GM23338 (cell line): ENCODE data around the gene SLC10A6. TPM values are rescaled to one million over a fixed set of nuclear protein-coding genes. Genes with fewer than 3 reads are reported as not detected.

Experiments
- ATAC-seq: fragments of 200-7000 bp; cut with Tn5 transposase; 3 replicates; pipeline ENCODE4 v1.9.1; 2020
- DNase-seq: peaks from one replicate; pipeline ENCODE4 v3.0.0-alpha.2; 2015; ENCODE audit warnings: low spot score
- H2AFZ ChIP-seq: fragments of 200-600 bp; sonication (generic); 2 replicates; pipeline ENCODE4 v1.8.0; 2016; ENCODE audit warnings: antibody characterized with exemption, mild to moderate bottlenecking, moderate library complexity
- H3F3A ChIP-seq: fragments of 200-600 bp; sonication (generic); replicated peaks from 2 replicates; pipeline ENCODE4 v1.8.0; 2017; ENCODE audit warnings: antibody characterized with exemption, mixed run types, low read depth
- H3K27ac ChIP-seq: fragments of 200-600 bp; sonication (generic); 2 replicates; pipeline ENCODE4 v1.6.1; 2016; ENCODE audit warnings: low read depth
- H3K27me3 ChIP-seq: fragments of 200-600 bp; sonication (generic); 2 replicates; pipeline ENCODE4 v1.8.0; 2016; ENCODE audit warnings: mild to moderate bottlenecking, mixed run types, moderate library complexity; ENCODE audit not compliant: insufficient read depth
- H3K36me3 ChIP-seq: fragments of 200-600 bp; sonication (generic); 2 replicates; pipeline ENCODE4 v1.8.0; 2016; ENCODE audit warnings: mild to moderate bottlenecking; ENCODE audit not compliant: insufficient read depth
- H3K4me1 ChIP-seq: fragments of 200-600 bp; sonication (generic); 2 replicates; pipeline ENCODE4 v1.8.0; 2016; ENCODE audit warnings: mild to moderate bottlenecking, moderate library complexity; ENCODE audit not compliant: insufficient read depth
- H3K4me2 ChIP-seq: fragments of 200-600 bp; sonication (generic); 2 replicates; pipeline ENCODE4 v1.7.1; 2017; ENCODE audit warnings: mixed run types
- H3K4me3 ChIP-seq: fragments of 200-600 bp; sonication (generic); 2 replicates; pipeline ENCODE4 v1.6.1; 2016; ENCODE audit warnings: mixed run types
- H3K79me2 ChIP-seq: fragments of 200-600 bp; sonication (generic); replicated peaks from 2 replicates; pipeline ENCODE4 v1.8.0; 2017; ENCODE audit warnings: mild to moderate bottlenecking; ENCODE audit not compliant: insufficient read depth
- H3K9me2 ChIP-seq: fragments of 200-600 bp; sonication (generic); 2 replicates; pipeline ENCODE4 v1.8.0; 2017; ENCODE audit not compliant: insufficient read depth
- H4K20me1 ChIP-seq: fragments of 200-600 bp; sonication (generic); replicated peaks from 2 replicates; pipeline ENCODE4 v1.8.0; 2017; ENCODE audit warnings: mild to moderate bottlenecking; ENCODE audit not compliant: insufficient read depth
- H3K27ac Mint-ChIP-seq: 2 replicates; pipeline ENCODE4 v1.8.0; 2020; ENCODE audit warnings: inconsistent platforms, mild to moderate bottlenecking, moderate library complexity, mixed read lengths
- H3K27me3 Mint-ChIP-seq: 3 replicates; pipeline ENCODE4 v1.8.0; 2022; ENCODE audit warnings: low read depth, mild to moderate bottlenecking, moderate library complexity, mixed read lengths, inconsistent platforms; ENCODE audit not compliant: insufficient read depth, poor library complexity
- H3K36me3 Mint-ChIP-seq: 3 replicates; pipeline ENCODE4 v1.8.0; 2021; ENCODE audit warnings: low read depth, mild to moderate bottlenecking, inconsistent platforms, moderate library complexity, mixed read lengths
- H3K4me1 Mint-ChIP-seq: 3 replicates; pipeline ENCODE4 v1.8.0; 2020; ENCODE audit warnings: mild to moderate bottlenecking, inconsistent platforms, mixed read lengths
- H3K4me3 Mint-ChIP-seq: 3 replicates; pipeline ENCODE4 v1.8.0; 2021; ENCODE audit warnings: moderate library complexity, mild to moderate bottlenecking, inconsistent platforms, mixed read lengths
- H3K9me3 Mint-ChIP-seq: 3 replicates; pipeline ENCODE4 v1.8.0; 2020; ENCODE audit warnings: moderate library complexity, mild to moderate bottlenecking, inconsistent platforms, mixed read lengths
- CREB1 ChIP-seq: fragments of 250-450 bp; sonication (Bioruptor Pico); IDR thresholded peaks from 2 replicates; pipeline ENCODE4 v1.5.0; 2020; ENCODE audit warnings: low read depth, mild to moderate bottlenecking, moderate library complexity
- EZH2 ChIP-seq: fragments of 200-600 bp; sonication (generic); IDR thresholded peaks from one replicate; pipeline ENCODE4 v1.8.0; 2017; ENCODE audit warnings: antibody characterized with exemption, mild to moderate bottlenecking, low read depth; ENCODE audit not compliant: unreplicated experiment
- EZH2phosphoT487 ChIP-seq: fragments of 200-600 bp; sonication (generic); IDR thresholded peaks from one replicate; pipeline ENCODE4 v1.8.1; 2018; ENCODE audit warnings: antibody characterized with exemption; ENCODE audit not compliant: unreplicated experiment
- JUNB ChIP-seq: IDR thresholded peaks from one replicate; pipeline ENCODE4 v1.6.1; 2016; ENCODE audit warnings: antibody characterized with exemption; ENCODE audit not compliant: unreplicated experiment
- NANOG ChIP-seq: IDR thresholded peaks from 2 replicates; pipeline ENCODE4 v1.6.1; 2016; ENCODE audit warnings: antibody characterized with exemption, borderline replicate concordance
- POLR2AphosphoS5 ChIP-seq: IDR thresholded peaks from 2 replicates; pipeline ENCODE4 v1.6.1; 2016; ENCODE audit warnings: antibody characterized with exemption, low read depth
- STAT1 ChIP-seq: IDR thresholded peaks from one replicate; pipeline ENCODE4 v1.6.1; 2016; ENCODE audit warnings: antibody characterized with exemption; ENCODE audit not compliant: unreplicated experiment
- ZNF114 ChIP-seq: fragments of 250-450 bp; sonication (Bioruptor Pico); IDR thresholded peaks from 2 replicates; pipeline ENCODE4 v1.5.0; 2020; ENCODE audit warnings: mild to moderate bottlenecking, moderate library complexity
- ZNF331 ChIP-seq: fragments of 250-450 bp; sonication (Bioruptor Pico); IDR thresholded peaks from 2 replicates; pipeline ENCODE4 v1.5.0; 2020; ENCODE audit warnings: low read depth, mild to moderate bottlenecking, moderate library complexity
- ZNF462 ChIP-seq: fragments of 250-450 bp; sonication (Bioruptor Pico); IDR thresholded peaks from 2 replicates; pipeline ENCODE4 v1.5.0; 2020; ENCODE audit warnings: mild to moderate bottlenecking, moderate library complexity
- polyA plus RNA-seq: library from polyadenylated mRNA; unstranded; fragments of >200 nt; fragmentation: Nextera tagmentation; extraction: Ambion mirVana; gene quantifications from 2 replicates; pipeline ENCODE4 v1.2.1, GENCODE V29; 2016
- total RNA-seq: library from RNA; depleted of rRNA; stranded (reverse); fragments of >200 nt; shearing (Covaris generic); gene quantifications from 2 replicates; pipeline ENCODE4 v1.2.3, GENCODE V29; 2014
- TF ChIP-seq, protein P1 (sequence below): IDR thresholded peaks from one replicate; pipeline ENCODE4 v1.6.1; 2018; ENCODE audit warnings: antibody characterized with exemption; ENCODE audit not compliant: unreplicated experiment
- TF ChIP-seq, protein P2 (sequence below), 2 experiments: fragments of 200-600 bp in 1 of 2; sonication (generic) in 1 of 2; conservative IDR thresholded peaks; 2 replicates each; pipeline versions ENCODE4 v1.5.1 to v1.6.1; 2016 to 2017; ENCODE audit warnings: antibody characterized with exemption in 2 of 2, low read depth in 2 of 2, mild to moderate bottlenecking in 2 of 2, moderate library complexity in 1 of 2
- TF ChIP-seq, protein P3 (sequence below): IDR thresholded peaks from 2 replicates; pipeline ENCODE4 v1.6.1; 2016; ENCODE audit warnings: antibody characterized with exemption

Gene SLC10A6
- total and polyA plus RNA-seq, 2 experiments from 2014 or later: not detected

DNA sequence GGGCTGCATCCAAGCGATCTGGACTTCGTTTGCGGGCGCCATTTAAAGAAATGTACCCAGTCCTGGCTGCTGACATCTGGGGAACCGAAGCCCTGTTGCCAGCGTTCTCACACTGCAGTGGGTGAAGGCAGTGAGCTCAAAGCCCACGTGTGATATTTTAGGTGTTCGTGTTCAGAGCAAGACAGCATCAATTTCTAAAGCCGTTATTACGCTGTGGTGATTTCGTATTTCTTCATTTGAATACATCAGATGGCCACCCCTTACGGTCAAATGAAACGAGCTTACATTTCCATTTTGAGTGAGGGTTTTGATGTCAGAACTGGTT is 43.4 kb upstream of the SLC10A6 start:
- H3K27ac Mint-ChIP-seq: no peak overlapping the region
- Histone ChIP-seq H2AFZ (peak overlapping the region; percentile 78), H3K27me3 (peaks cover 7% of the 10 kb centered on the region; the same call in 1 of the 2 replicates), H3K4me2 (peak overlapping the region; percentile 84), H3K4me1 (peaks cover 12% of the 10 kb centered on the region; the same call in 1 of the 2 replicates), H3K4me3 (peak overlapping the region; percentile 69), H3F3A (no peaks in the 10 kb centered on the region; the same call in 1 of the 2 replicates), H3K27ac (peak overlapping the region; percentile 72), H3K9me2 (no peaks in the 10 kb centered on the region), H3K79me2 (no peaks in the 10 kb centered on the region), H3K36me3 (no peaks in the 10 kb centered on the region), H4K20me1 (no peaks in the 10 kb centered on the region)
- DNase-seq (no peak), ATAC-seq (no peak)
- peaks cover 17% of the 10 kb centered on the region for H3K4me1 Mint-ChIP-seq
- peak overlapping the region; percentile 77 for H3K4me3 Mint-ChIP-seq
- H3K36me3 Mint-ChIP-seq: no peaks in the 10 kb centered on the region
- TF ChIP-seq POLR2AphosphoS5: no peak
- TF ChIP-seq, protein P1, sequence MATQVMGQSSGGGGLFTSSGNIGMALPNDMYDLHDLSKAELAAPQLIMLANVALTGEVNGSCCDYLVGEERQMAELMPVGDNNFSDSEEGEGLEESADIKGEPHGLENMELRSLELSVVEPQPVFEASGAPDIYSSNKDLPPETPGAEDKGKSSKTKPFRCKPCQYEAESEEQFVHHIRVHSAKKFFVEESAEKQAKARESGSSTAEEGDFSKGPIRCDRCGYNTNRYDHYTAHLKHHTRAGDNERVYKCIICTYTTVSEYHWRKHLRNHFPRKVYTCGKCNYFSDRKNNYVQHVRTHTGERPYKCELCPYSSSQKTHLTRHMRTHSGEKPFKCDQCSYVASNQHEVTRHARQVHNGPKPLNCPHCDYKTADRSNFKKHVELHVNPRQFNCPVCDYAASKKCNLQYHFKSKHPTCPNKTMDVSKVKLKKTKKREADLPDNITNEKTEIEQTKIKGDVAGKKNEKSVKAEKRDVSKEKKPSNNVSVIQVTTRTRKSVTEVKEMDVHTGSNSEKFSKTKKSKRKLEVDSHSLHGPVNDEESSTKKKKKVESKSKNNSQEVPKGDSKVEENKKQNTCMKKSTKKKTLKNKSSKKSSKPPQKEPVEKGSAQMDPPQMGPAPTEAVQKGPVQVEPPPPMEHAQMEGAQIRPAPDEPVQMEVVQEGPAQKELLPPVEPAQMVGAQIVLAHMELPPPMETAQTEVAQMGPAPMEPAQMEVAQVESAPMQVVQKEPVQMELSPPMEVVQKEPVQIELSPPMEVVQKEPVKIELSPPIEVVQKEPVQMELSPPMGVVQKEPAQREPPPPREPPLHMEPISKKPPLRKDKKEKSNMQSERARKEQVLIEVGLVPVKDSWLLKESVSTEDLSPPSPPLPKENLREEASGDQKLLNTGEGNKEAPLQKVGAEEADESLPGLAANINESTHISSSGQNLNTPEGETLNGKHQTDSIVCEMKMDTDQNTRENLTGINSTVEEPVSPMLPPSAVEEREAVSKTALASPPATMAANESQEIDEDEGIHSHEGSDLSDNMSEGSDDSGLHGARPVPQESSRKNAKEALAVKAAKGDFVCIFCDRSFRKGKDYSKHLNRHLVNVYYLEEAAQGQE: no peak
- no peak for TF ChIP-seq ZNF331 (CRISPR knock-in tag)
- no peak for TF ChIP-seq ZNF114
- no peak for TF ChIP-seq EZH2phosphoT487
- no peak for TF ChIP-seq ZNF462
- no peak for TF ChIP-seq CREB1 (CRISPR knock-in tag)
- TF ChIP-seq STAT1: no peak
- TF ChIP-seq, protein P2, sequence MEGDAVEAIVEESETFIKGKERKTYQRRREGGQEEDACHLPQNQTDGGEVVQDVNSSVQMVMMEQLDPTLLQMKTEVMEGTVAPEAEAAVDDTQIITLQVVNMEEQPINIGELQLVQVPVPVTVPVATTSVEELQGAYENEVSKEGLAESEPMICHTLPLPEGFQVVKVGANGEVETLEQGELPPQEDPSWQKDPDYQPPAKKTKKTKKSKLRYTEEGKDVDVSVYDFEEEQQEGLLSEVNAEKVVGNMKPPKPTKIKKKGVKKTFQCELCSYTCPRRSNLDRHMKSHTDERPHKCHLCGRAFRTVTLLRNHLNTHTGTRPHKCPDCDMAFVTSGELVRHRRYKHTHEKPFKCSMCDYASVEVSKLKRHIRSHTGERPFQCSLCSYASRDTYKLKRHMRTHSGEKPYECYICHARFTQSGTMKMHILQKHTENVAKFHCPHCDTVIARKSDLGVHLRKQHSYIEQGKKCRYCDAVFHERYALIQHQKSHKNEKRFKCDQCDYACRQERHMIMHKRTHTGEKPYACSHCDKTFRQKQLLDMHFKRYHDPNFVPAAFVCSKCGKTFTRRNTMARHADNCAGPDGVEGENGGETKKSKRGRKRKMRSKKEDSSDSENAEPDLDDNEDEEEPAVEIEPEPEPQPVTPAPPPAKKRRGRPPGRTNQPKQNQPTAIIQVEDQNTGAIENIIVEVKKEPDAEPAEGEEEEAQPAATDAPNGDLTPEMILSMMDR (conservative IDR thresholded peaks at IDR 0.05; ENCODE audit: low read depth in 2 of 2): no peak
- TF ChIP-seq, protein P3, sequence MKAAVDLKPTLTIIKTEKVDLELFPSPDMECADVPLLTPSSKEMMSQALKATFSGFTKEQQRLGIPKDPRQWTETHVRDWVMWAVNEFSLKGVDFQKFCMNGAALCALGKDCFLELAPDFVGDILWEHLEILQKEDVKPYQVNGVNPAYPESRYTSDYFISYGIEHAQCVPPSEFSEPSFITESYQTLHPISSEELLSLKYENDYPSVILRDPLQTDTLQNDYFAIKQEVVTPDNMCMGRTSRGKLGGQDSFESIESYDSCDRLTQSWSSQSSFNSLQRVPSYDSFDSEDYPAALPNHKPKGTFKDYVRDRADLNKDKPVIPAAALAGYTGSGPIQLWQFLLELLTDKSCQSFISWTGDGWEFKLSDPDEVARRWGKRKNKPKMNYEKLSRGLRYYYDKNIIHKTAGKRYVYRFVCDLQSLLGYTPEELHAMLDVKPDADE: no peak
- TF ChIP-seq EZH2: no peak
- TF ChIP-seq JUNB: no peak
- no peak for TF ChIP-seq NANOG
- H3K9me3 Mint-ChIP-seq: no peaks in the 10 kb centered on the region
- H3K27me3 Mint-ChIP-seq: peaks cover 6% of the 10 kb centered on the region
